Loucy (cell line): ENCODE data around the gene HPGDS.

Experiments used
- H2AFZ ChIP-seq: fragments of 200-600 bp; sonication (generic); 2 replicates; pipeline ENCODE4 v1.6.0; 2016; ENCODE audit warnings: antibody characterized with exemption, mild to moderate bottlenecking, low read length, moderate library complexity
- H3F3A ChIP-seq: fragments of 200-600 bp; 2 replicates; pipeline ENCODE4 v1.6.0; 2016; ENCODE audit warnings: antibody characterized with exemption, low read depth, mild to moderate bottlenecking
- H3K27me3 ChIP-seq: fragments of 200-600 bp; sonication (generic); 2 replicates; pipeline ENCODE4 v1.6.1; 2014; ENCODE audit warnings: low read length, mild to moderate bottlenecking; ENCODE audit not compliant: insufficient read depth, poor library complexity, severe bottlenecking
- H3K36me3 ChIP-seq: fragments of 200-600 bp; sonication (generic); 2 replicates; pipeline ENCODE4 v1.6.1; 2016; ENCODE audit warnings: low read length; ENCODE audit not compliant: insufficient read depth
- H3K4me1 ChIP-seq: fragments of 200-600 bp; sonication (generic); 2 replicates; pipeline ENCODE4 v1.5.1; 2014; ENCODE audit warnings: low read length, mild to moderate bottlenecking; ENCODE audit not compliant: insufficient read depth, poor library complexity, severe bottlenecking
- H3K4me2 ChIP-seq: fragments of 200-600 bp; sonication (generic); 2 replicates; pipeline ENCODE4 v1.6.0; 2014; ENCODE audit warnings: antibody characterized with exemption, low read length, low read depth, mild to moderate bottlenecking; ENCODE audit not compliant: poor library complexity, severe bottlenecking
- H3K4me3 ChIP-seq: fragments of 200-600 bp; sonication (generic); 2 replicates; pipeline ENCODE4 v1.5.1; 2014; ENCODE audit warnings: low read length, mild to moderate bottlenecking, mixed read lengths; ENCODE audit not compliant: poor library complexity, severe bottlenecking
- H3K79me2 ChIP-seq: fragments of 200-600 bp; sonication (generic); 2 replicates; pipeline ENCODE4 v1.6.1; 2014; ENCODE audit warnings: low read length; ENCODE audit not compliant: insufficient read depth
- H3K9ac ChIP-seq: fragments of 200-600 bp; sonication (generic); 2 replicates; pipeline ENCODE4 v1.6.0; 2014; ENCODE audit warnings: mild to moderate bottlenecking, low read depth, low read length, moderate library complexity; ENCODE audit not compliant: poor library complexity, severe bottlenecking
- H3K9me2 ChIP-seq: fragments of 200-600 bp; sonication (generic); replicated peaks from 2 replicates; pipeline ENCODE4 v1.6.1; 2016; ENCODE audit warnings: low read depth, low read length, mixed read lengths
- H3K9me3 ChIP-seq: fragments of 200-600 bp; sonication (generic); 2 replicates; pipeline ENCODE4 v1.6.1; 2014; ENCODE audit warnings: mild to moderate bottlenecking, antibody characterized with exemption, low read length, low read depth; ENCODE audit not compliant: insufficient read depth
- H4K20me1 ChIP-seq: fragments of 200-600 bp; sonication (generic); 2 replicates; pipeline ENCODE4 v1.6.0; 2014; ENCODE audit warnings: antibody characterized with exemption, low read length, mild to moderate bottlenecking; ENCODE audit not compliant: insufficient read depth, poor library complexity, severe bottlenecking
- EZH2phosphoT487 ChIP-seq: fragments of 200-600 bp; IDR thresholded peaks from 2 replicates; pipeline ENCODE4 v1.6.1; 2018; ENCODE audit warnings: antibody characterized with exemption, mild to moderate bottlenecking, moderate library complexity, borderline replicate concordance
- TF ChIP-seq, protein P1 (sequence below): fragments of 200-600 bp; sonication (generic); conservative IDR thresholded peaks from 2 replicates; pipeline ENCODE4 v1.5.1; 2014; ENCODE audit warnings: mild to moderate bottlenecking, antibody characterized with exemption, low read length

HPGDS gene

DNA sequence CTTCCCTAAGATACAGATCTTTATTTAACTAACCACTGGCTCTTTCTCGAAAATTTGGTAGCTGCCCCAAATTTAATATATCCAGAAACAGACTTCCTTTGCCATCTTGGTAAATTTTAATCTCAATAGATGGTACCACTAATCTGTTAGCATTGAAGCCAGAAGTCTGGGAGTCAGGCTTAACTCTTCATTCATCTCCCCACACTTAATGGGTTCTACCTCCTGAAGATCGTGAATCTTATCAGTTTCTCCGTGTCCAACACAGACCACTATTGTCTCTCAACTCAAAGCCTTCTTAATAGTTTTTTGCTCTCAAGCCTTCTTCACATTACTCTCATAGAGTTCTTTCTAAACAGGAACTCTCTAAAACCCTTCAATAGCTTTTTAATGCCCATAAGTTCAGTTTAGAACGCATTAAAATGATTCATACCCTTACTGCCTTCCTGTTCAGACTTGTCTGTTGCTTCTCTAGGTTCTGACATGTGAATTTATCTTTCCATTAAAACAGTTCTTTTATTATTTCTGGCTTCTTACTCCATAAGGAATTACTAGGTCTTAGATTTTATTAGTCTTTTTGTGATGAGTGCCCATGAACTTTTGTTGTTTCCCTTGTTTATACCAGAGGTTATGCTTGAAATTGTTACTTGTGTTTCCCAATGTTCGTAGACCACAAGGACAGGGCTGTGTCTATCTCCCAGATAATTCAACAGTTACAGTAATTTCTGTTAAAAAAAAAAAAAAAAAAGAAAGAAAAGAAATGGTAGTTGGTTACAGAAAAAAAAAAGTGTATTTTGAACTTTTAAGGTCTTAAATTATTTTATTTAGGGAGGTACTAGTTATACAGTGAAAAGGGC, 80.2 kb downstream of the HPGDS start:
- no peaks in the 10 kb centered on the region for H3K9me3 ChIP-seq
- peaks cover 25% of the 10 kb centered on the region; the same call in 1 of the 2 replicates for H3K36me3 ChIP-seq
- H3F3A ChIP-seq: no peaks in the 10 kb centered on the region
- H3K4me1 ChIP-seq: peaks cover 31% of the 10 kb centered on the region
- H3K27me3 ChIP-seq: no peaks in the 10 kb centered on the region
- H3K9me2 ChIP-seq: no peaks in the 10 kb centered on the region
- H3K79me2 ChIP-seq: no peaks in the 10 kb centered on the region
- peak overlapping the region; percentile 65 for H3K4me2 ChIP-seq
- H2AFZ ChIP-seq: no peak overlapping the region
- H4K20me1 ChIP-seq: no peaks in the 10 kb centered on the region
- peak overlapping the region; percentile 45 for H3K4me3 ChIP-seq
- TF ChIP-seq EZH2phosphoT487: no peak
- TF ChIP-seq, protein P1, sequence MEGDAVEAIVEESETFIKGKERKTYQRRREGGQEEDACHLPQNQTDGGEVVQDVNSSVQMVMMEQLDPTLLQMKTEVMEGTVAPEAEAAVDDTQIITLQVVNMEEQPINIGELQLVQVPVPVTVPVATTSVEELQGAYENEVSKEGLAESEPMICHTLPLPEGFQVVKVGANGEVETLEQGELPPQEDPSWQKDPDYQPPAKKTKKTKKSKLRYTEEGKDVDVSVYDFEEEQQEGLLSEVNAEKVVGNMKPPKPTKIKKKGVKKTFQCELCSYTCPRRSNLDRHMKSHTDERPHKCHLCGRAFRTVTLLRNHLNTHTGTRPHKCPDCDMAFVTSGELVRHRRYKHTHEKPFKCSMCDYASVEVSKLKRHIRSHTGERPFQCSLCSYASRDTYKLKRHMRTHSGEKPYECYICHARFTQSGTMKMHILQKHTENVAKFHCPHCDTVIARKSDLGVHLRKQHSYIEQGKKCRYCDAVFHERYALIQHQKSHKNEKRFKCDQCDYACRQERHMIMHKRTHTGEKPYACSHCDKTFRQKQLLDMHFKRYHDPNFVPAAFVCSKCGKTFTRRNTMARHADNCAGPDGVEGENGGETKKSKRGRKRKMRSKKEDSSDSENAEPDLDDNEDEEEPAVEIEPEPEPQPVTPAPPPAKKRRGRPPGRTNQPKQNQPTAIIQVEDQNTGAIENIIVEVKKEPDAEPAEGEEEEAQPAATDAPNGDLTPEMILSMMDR: no peak
- H3K9ac ChIP-seq: peak overlapping the region; percentile 56

DNA sequence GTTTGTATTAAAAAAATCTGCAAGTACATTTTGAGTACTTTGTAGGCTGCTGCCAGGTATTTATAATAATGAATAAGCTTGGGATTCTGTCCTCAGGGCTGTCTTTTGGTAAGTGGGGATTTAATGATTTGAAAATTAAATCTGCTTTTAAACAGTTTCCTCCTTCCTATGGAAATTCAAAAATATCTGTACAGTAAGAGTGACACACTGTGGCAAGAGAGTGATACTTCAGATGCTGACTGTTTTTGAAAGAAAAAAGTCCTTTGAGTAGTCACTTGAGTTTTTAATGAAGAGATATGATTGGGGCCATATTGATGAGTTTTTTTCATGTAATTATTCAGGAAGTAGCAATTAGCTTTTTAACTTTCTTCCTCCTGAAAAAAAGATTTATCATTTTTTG, 85.8 kb downstream of the HPGDS start:
- Histone ChIP-seq H2AFZ (no peak overlapping the region), H3K9ac (no peak overlapping the region), H3K9me3 (no peaks in the 10 kb centered on the region), H3K9me2 (no peaks in the 10 kb centered on the region), H3K4me3 (no peak overlapping the region), H4K20me1 (no peaks in the 10 kb centered on the region), H3F3A (no peaks in the 10 kb centered on the region), H3K79me2 (no peaks in the 10 kb centered on the region), H3K4me1 (peaks cover 11% of the 10 kb centered on the region), H3K27me3 (no peaks in the 10 kb centered on the region), H3K4me2 (no peak overlapping the region), H3K36me3 (peaks cover 17% of the 10 kb centered on the region)
- TF ChIP-seq EZH2phosphoT487: no peak
- TF ChIP-seq, protein P1: peak; percentile 69

DNA sequence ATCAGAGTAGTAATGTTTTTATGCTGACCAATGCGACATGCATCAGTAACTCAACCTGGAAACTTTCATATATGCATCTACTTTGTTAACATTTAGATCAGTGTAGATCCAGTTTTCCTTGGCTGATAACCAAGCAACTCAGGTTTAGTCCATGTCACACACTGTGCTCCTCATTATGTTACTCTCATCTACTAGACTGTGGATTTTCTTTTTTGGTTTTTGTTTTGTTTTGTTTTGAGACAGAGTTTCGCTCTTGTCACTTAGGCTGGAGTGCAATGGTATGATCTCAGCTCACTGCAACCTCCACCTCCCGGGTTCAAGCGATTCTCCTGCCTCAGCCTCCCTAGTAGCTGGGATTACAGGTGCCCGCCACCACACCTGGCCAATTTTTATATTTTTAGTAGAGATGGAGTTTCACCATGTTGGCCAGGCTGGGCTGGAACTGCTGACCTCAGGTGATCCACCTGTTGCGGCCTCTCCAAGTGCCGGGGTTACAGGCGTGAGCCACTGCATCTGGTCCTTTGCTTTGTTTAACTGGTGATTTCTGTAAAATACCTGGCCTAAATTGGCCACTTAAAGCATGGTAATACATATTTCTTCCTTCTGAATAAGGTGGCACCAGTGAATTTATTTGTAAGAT, 86.4 kb downstream of the HPGDS start:
- Histone ChIP-seq H3K4me2 (no peak overlapping the region), H3K9ac (no peak overlapping the region), H3K4me1 (peaks cover 5% of the 10 kb centered on the region), H3K79me2 (no peaks in the 10 kb centered on the region), H3F3A (no peaks in the 10 kb centered on the region), H2AFZ (no peak overlapping the region), H3K9me2 (no peaks in the 10 kb centered on the region), H3K9me3 (no peaks in the 10 kb centered on the region), H3K27me3 (no peaks in the 10 kb centered on the region), H4K20me1 (no peaks in the 10 kb centered on the region), H3K36me3 (peaks cover 20% of the 10 kb centered on the region), H3K4me3 (no peak overlapping the region)
- TF ChIP-seq, protein P1: no peak
- TF ChIP-seq EZH2phosphoT487: no peak
